HL-60 (cell line): ENCODE measurements around the gene CCDC57.
A peak's percentile ranks its signal among the peaks of the same experiment; 100 is the strongest.
"Not testable (repeated sequence)": the region's sequence is repeated elsewhere in the genome, so short reads cannot be mapped to it uniquely, and the experiment has no call there.

Experiments used
- GABPA ChIP-seq: IDR thresholded peaks from 2 replicates; pipeline ENCODE4 v1.6.1; 2012; ENCODE audit warnings: low read depth
- POLR2AphosphoS5 ChIP-seq: IDR thresholded peaks from 2 replicates; pipeline ENCODE4 v1.6.1; 2012; ENCODE audit warnings: low read depth
- TF ChIP-seq, protein P1 (sequence below): IDR thresholded peaks from one replicate; pipeline ENCODE4 v1.5.1; 2011; ENCODE audit warnings: low read length, control low read depth, inconsistent platforms; ENCODE audit not compliant: insufficient read depth

DNA sequence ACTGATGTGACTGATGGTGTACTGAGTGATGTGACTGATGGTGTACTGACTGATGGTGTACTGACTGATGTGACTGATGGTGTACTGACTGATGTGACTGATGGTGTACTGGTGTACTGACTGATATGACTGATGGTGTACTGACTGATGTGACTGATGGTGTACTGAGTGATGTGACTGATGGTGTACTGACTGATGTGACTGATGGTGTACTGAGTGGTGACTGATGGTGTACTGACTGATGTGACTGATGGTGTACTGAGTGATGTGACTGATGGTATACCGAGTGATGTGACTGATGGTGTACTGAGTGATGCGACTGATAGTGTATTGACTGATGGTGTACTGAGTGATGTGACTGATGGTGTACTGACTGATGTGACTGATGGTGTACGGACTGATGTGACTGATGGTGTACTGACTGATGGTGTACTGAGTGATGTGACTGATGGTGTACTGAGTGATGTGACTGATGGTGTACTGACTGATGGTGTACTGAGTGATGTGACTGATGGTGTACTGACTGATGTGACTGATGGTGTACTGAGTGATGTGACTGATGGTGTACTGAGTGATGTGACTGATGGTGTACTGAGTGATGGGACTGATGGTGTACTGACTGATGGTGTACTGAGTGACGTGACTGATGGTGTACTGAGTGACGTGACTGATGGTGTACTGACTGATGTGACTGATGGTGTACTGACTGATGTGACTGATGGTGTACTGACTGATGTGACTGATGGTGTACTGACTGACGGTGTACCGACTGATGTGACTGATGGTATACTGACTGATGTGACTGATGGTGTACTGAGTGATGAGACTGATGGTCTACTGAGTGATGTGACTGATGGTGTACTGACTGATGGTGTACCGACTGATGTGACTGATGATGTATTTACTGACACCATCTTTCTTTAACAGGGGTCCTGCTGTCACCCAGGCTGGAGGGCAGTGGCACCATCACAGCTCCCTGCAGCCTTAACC lies 47.6 kb upstream of the CCDC57 start:
- TF ChIP-seq POLR2AphosphoS5, result 0 out of 2 replicates have a peak, but pooled peaks have one; percentile 50
- TF ChIP-seq, protein P1, sequence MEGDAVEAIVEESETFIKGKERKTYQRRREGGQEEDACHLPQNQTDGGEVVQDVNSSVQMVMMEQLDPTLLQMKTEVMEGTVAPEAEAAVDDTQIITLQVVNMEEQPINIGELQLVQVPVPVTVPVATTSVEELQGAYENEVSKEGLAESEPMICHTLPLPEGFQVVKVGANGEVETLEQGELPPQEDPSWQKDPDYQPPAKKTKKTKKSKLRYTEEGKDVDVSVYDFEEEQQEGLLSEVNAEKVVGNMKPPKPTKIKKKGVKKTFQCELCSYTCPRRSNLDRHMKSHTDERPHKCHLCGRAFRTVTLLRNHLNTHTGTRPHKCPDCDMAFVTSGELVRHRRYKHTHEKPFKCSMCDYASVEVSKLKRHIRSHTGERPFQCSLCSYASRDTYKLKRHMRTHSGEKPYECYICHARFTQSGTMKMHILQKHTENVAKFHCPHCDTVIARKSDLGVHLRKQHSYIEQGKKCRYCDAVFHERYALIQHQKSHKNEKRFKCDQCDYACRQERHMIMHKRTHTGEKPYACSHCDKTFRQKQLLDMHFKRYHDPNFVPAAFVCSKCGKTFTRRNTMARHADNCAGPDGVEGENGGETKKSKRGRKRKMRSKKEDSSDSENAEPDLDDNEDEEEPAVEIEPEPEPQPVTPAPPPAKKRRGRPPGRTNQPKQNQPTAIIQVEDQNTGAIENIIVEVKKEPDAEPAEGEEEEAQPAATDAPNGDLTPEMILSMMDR, result not testable (repeated sequence)
- TF ChIP-seq GABPA, result not testable (repeated sequence)
